Mesothelial cell of epicardium (in vitro differentiated cells): ENCODE data around the gene PCGF2. TPM values are rescaled to one million over a fixed set of nuclear protein-coding genes. Genes with fewer than 3 reads are reported as not detected.

Experiments used
- DNase-seq, 2 experiments: peaks; one replicate each; pipeline ENCODE4 v3.0.0; 2021; ENCODE audit warnings: low spot score in 2 of 2; ENCODE audit not compliant: unreplicated experiment in 2 of 2
- H3K27ac Mint-ChIP-seq: 2 replicates; pipeline ENCODE4 v1.8.0; 2021; ENCODE audit warnings: mixed read lengths
- H3K27me3 Mint-ChIP-seq: 2 replicates; pipeline ENCODE4 v1.8.0; 2021; ENCODE audit warnings: low read depth, mixed read lengths
- H3K36me3 Mint-ChIP-seq: 2 replicates; pipeline ENCODE4 v1.8.0; 2021; ENCODE audit warnings: mixed read lengths
- H3K4me1 Mint-ChIP-seq: 2 replicates; pipeline ENCODE4 v1.8.0; 2021; ENCODE audit warnings: mixed read lengths
- H3K4me3 Mint-ChIP-seq: 2 replicates; pipeline ENCODE4 v1.8.0; 2021; ENCODE audit warnings: mild to moderate bottlenecking, moderate library complexity, mixed read lengths
- H3K9me3 Mint-ChIP-seq: 2 replicates; pipeline ENCODE4 v1.8.0; 2021; ENCODE audit warnings: mixed read lengths
- total RNA-seq: library from RNA; stranded (reverse); gene quantifications from 3 replicates; pipeline ENCODE4 v1.2.1, GENCODE V29; 2021
- TF ChIP-seq, protein P1 (sequence below): fragments of 200-600 bp; sonication (generic); IDR thresholded peaks from one replicate; pipeline ENCODE4 v1.5.0; 2021; ENCODE audit warnings: antibody characterized with exemption; ENCODE audit not compliant: unreplicated experiment

The PCGF2 gene
- total RNA-seq, 1 donor from 2014 or later: 83.3 TPM

DNA sequence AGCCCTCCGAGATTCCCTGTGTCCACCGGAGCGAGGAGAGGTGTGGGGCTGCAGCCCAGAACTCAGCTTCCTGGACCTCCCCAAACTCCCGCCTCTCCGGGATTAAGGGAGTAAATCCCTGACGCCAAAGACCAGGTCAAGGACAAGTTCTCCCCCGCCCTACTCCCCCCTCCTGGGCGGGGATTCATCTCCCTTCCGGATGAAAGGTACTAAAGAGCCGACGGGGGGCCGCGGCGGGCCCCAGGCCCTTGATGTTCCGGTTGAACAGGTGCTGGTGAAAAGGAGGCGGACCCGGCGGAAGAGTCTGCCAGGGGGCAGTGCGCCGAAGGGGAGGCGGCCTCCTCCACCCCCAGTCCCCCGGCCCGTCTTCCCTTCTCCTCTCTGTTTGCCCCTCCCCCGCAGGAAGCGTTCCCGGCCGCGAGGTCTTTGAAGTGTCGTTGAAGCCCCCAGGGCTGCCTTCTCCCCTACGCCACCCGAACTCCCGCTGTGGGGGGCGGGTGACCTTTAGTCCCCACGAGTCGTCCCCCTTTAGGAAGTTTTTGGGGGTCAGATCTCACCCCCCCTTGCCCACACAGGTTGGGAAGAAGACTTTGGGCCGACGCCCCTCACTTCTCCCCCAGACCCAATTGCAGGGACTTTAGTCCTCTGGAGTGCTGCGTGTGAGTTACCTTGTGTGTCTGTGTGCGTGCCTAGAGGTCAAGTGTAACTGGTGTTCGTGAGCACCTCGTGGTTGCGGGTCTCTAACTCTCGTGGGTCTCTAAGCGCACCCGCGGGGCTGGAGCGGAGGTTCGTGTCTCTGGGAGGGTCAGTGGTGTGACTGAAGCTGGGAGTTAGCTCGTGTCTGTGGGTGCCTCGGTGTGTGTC is 44.2 kb downstream of the PCGF2 start:
- H3K27ac Mint-ChIP-seq: peak overlapping the region; percentile 97

GRCh38 chr17:38702916-38703741 is 45.0 kb downstream of the PCGF2 start:
- H3K4me1 Mint-ChIP-seq: peaks cover 54% of the 10 kb centered on the region
- H3K9me3 Mint-ChIP-seq: no peaks in the 10 kb centered on the region
- TF ChIP-seq, protein P1, sequence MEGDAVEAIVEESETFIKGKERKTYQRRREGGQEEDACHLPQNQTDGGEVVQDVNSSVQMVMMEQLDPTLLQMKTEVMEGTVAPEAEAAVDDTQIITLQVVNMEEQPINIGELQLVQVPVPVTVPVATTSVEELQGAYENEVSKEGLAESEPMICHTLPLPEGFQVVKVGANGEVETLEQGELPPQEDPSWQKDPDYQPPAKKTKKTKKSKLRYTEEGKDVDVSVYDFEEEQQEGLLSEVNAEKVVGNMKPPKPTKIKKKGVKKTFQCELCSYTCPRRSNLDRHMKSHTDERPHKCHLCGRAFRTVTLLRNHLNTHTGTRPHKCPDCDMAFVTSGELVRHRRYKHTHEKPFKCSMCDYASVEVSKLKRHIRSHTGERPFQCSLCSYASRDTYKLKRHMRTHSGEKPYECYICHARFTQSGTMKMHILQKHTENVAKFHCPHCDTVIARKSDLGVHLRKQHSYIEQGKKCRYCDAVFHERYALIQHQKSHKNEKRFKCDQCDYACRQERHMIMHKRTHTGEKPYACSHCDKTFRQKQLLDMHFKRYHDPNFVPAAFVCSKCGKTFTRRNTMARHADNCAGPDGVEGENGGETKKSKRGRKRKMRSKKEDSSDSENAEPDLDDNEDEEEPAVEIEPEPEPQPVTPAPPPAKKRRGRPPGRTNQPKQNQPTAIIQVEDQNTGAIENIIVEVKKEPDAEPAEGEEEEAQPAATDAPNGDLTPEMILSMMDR: no peak
- H3K27me3 Mint-ChIP-seq: no peaks in the 10 kb centered on the region
- no peaks in the 10 kb centered on the region for H3K36me3 Mint-ChIP-seq
- DNase-seq: no peak
- peak overlapping the region; percentile 97 for H3K27ac Mint-ChIP-seq
- peak overlapping the region; percentile 90 for H3K4me3 Mint-ChIP-seq

More for the DNA sequence above, 44.2 kb downstream of the PCGF2 start:
- Mint-ChIP-seq H3K4me3 (peak overlapping the region; percentile 90), H3K36me3 (no peaks in the 10 kb centered on the region), H3K27me3 (no peaks in the 10 kb centered on the region), H3K4me1 (peaks cover 54% of the 10 kb centered on the region), H3K9me3 (no peaks in the 10 kb centered on the region)
- peak; percentile 73 to 80 for DNase-seq
- TF ChIP-seq, protein P1: no peak

DNA sequence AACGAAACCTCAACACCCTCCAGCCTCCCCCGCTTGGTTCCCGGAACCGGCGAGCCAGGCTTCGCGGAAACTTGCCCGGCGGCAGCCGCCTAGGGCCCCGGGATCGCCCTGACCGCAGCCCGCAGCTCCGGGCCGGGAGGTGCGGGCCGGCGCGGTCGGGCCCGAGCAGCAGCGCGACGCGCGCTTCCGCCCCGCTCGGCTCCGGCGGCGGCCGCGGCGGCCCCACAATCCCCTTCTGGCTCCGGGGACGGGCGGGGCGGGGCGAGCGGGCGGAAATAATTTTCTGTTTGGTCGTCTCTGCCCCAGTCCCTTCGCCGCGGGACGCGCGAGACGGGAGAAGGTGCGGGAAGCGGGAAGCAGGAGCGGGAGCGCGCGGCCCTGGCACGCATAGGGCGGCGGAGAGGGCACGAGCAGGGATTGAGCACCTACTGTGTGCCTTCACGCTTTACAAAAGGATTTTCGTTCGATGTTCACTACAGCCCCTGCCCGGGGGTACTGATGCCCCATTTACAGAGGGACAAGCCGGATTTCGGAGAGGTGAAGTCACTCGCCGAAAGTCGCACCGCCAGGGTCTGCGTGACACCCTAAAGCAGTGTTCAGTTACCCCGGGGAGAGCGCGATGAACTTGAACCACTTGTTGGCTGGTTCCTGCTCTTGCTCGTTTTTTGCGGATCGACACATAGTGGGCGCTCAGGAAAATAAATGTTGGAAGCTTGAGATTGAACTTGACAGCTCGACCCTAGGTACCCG is 45.8 kb downstream of the PCGF2 start:
- Mint-ChIP-seq H3K4me1 (peaks cover 52% of the 10 kb centered on the region), H3K36me3 (no peaks in the 10 kb centered on the region), H3K27me3 (no peaks in the 10 kb centered on the region), H3K27ac (peak overlapping the region; percentile 97), H3K4me3 (peak overlapping the region; percentile 90), H3K9me3 (no peaks in the 10 kb centered on the region)
- TF ChIP-seq, protein P1: no peak
- DNase-seq: peak; percentile 63 to 79

- Mint-ChIP-seq H3K27ac (peak overlapping the region; percentile 94), H3K4me1 (peaks cover 45% of the 10 kb centered on the region), H3K4me3 (peak overlapping the region; percentile 62), H3K36me3 (no peaks in the 10 kb centered on the region), H3K27me3 (no peaks in the 10 kb centered on the region), H3K9me3 (no peaks in the 10 kb centered on the region)
- no peak for DNase-seq
- TF ChIP-seq, protein P1: no peak
Measured at GRCh38 chr17:38701504-38702165, 46.5 kb downstream of the PCGF2 start.

GRCh38 chr17:38698760-38699159 is 49.4 kb downstream of the PCGF2 start:
- TF ChIP-seq, protein P1: no peak
- Mint-ChIP-seq H3K27me3 (no peaks in the 10 kb centered on the region), H3K9me3 (no peaks in the 10 kb centered on the region), H3K36me3 (no peaks in the 10 kb centered on the region), H3K4me1 (peaks cover 37% of the 10 kb centered on the region), H3K27ac (peak overlapping the region; percentile 87), H3K4me3 (no peak overlapping the region)
- no peak for DNase-seq
